Measurements from ENCODE around the gene KCNMB3. TPM values are rescaled to one million over a fixed set of nuclear protein-coding genes. Genes with fewer than 3 reads are reported as not detected.

Gene KCNMB3
- 0.97 to 1.6 TPM (median 1.1 TPM) in 5 replicates for total RNA-seq (2022; extraction: Qiagen RNA extraction)

GRCh38 chr3:179250803-179251476 is at the start of gene KCNMB3:
Gene KCNMB3, minus strand, starts transcription at chr3:179251114. Its CDS starts 124 bp downstream, at chr3:179250990.

Other genes with a start within 250 kb of the KCNMB3 start
- gene ZMAT3, start 179.3 kb downstream of the KCNMB3 start, total RNA-seq (2022; extraction: Qiagen RNA extraction) = 5.5 to 6.6 TPM (median 6.0 TPM) in 5 replicates
- 4.5 to 7.1 TPM (median 6.8 TPM) in 5 replicates for gene PIK3CA, start 102.8 kb downstream of the KCNMB3 start, total RNA-seq (2022; extraction: Qiagen RNA extraction)
- gene ZNF639, start 71.9 kb upstream of the KCNMB3 start, total RNA-seq (2022; extraction: Qiagen RNA extraction) = 18.2 to 21.3 TPM (median 21.0 TPM) in 5 replicates
- 16.1 to 21.6 TPM (median 19.2 TPM) in 5 replicates for gene MFN1, start 96.6 kb upstream of the KCNMB3 start, total RNA-seq (2022; extraction: Qiagen RNA extraction)
- gene GNB4, start 200.4 kb upstream of the KCNMB3 start, total RNA-seq (2022; extraction: Qiagen RNA extraction) = 12.4 to 17.2 TPM (median 16.2 TPM) in 5 replicates

Measured in A549 treated with AZD2906 at 1 μM for 4 hours (cell line).